T47D (cell line): ENCODE measurements around the gene JOSD2.

Source experiments
- DNase-seq, 2 experiments: peaks; one replicate each; pipeline versions ENCODE4 v3.0.0 to v3.0.0-alpha.2; 2011 to 2012; ENCODE audit warnings: low read depth in 1 of 2, low spot score in 1 of 2
- JUND ChIP-seq: IDR thresholded peaks from 2 replicates; pipeline ENCODE4 v1.6.1; 2012; ENCODE audit warnings: low read depth
- in situ Hi-C: cut with HindIII; loops from 2 replicates; pipeline ENCODE4 v1.10.0; 2016; ENCODE audit warnings: low sequenced_read_pairs, low pct_unique_long_range_greater_than_20kb

Gene JOSD2

GRCh38 chr19:50551034-50551714 is 40.2 kb upstream of the JOSD2 start:
- no peak for TF ChIP-seq JUND
- no peak for DNase-seq
- in situ Hi-C loops = no loop called here

GRCh38 chr19:50550594-50550966 is 39.6 kb upstream of the JOSD2 start:
- in situ Hi-C loops = no loop called here
- DNase-seq = no peak
- no peak for TF ChIP-seq JUND

- no peak for DNase-seq
- no peak for TF ChIP-seq JUND
- in situ Hi-C loops = no loop called here
Measured at GRCh38 chr19:50549927-50550593, 39.1 kb upstream of the JOSD2 start.

GRCh38 chr19:50549059-50549926 is 38.3 kb upstream of the JOSD2 start:
- in situ Hi-C loops = no loop called here
- no peak for TF ChIP-seq JUND
- DNase-seq = no peak

- DNase-seq = no peak
- in situ Hi-C loops = no loop called here
- no peak for TF ChIP-seq JUND
Measured at GRCh38 chr19:50548191-50549058, 37.4 kb upstream of the JOSD2 start.

- no peak for DNase-seq
- no peak for TF ChIP-seq JUND
- in situ Hi-C loops = no loop called here
Measured at GRCh38 chr19:50547385-50548190, 36.6 kb upstream of the JOSD2 start.

GRCh38 chr19:50546527-50547221 is 35.7 kb upstream of the JOSD2 start:
- TF ChIP-seq JUND = no peak
- in situ Hi-C loops = no loop called here
- DNase-seq = no peak

GRCh38 chr19:50542943-50543342 is 32.0 kb upstream of the JOSD2 start:
- in situ Hi-C loops = no loop called here
- no peak for DNase-seq
- TF ChIP-seq JUND = no peak

GRCh38 chr19:50537769-50538230 is 26.8 kb upstream of the JOSD2 start:
- TF ChIP-seq JUND = no peak
- peak; percentile 82 to 88 for DNase-seq
- in situ Hi-C loops = no loop called here

GRCh38 chr19:50537306-50537685 is 26.3 kb upstream of the JOSD2 start:
- TF ChIP-seq JUND = no peak
- DNase-seq = no peak
- in situ Hi-C loops = no loop called here
